SK-N-SH (cell line): Measurements from ENCODE around the gene PRG3. TPM values are rescaled to one million over a fixed set of nuclear protein-coding genes. Genes with fewer than 3 reads are reported as not detected.

ENCODE experiments used
- CTCF ChIA-PET: fragments of 300-600, 350-600 bp; formaldehyde crosslinking; extraction: SDS; loops from one replicate; lab custom pipeline; 2021; lab: Yijun Ruan, JAX
- POLR2A ChIA-PET: fragments of 350-600 bp; sonication (Branson Sonifier 250); formaldehyde crosslinking; extraction: SDS; loops from one replicate; lab custom pipeline; 2020; ENCODE audit warnings: antibody characterized with exemption, inconsistent platforms; lab: Yijun Ruan, JAX
- DNase-seq: peaks from one replicate; pipeline ENCODE4 v3.0.0; 2012
- H2AFZ ChIP-seq: fragments of 200-600 bp; sonication (generic); 2 replicates; pipeline ENCODE4 v1.8.1; 2016; ENCODE audit warnings: antibody characterized with exemption, mild to moderate bottlenecking, low read depth
- H3F3A ChIP-seq: fragments of 200-600 bp; sonication (generic); replicated peaks from 2 replicates; pipeline ENCODE3; 2016; ENCODE audit warnings: antibody characterized with exemption, mild to moderate bottlenecking; ENCODE audit not compliant: insufficient read depth
- H3K27ac ChIP-seq, 2 experiments: fragments of 200-500 bp in 1 of 2; fragments of 200-600 bp in 1 of 2; sonication (Bioruptor generic) in 1 of 2; sonication (generic), shearing (Covaris generic) in 1 of 2; 2 replicates each; pipeline versions ENCODE4 v1.5.1 to v1.6.1; 2014 to 2016; ENCODE audit warnings: low read depth in 2 of 2, inconsistent platforms in 1 of 2, low read length in 1 of 2, mild to moderate bottlenecking in 1 of 2, mixed read lengths in 1 of 2
- H3K27me3 ChIP-seq: fragments of 200-600 bp; sonication (generic), shearing (Covaris generic); 2 replicates; pipeline ENCODE4 v1.6.1; 2016; ENCODE audit warnings: mixed run types; ENCODE audit not compliant: insufficient read depth
- H3K36me3 ChIP-seq, 2 experiments: fragments of 200-500 bp in 1 of 2; fragments of 200-600 bp in 1 of 2; sonication (Bioruptor generic) in 1 of 2; sonication (generic) in 1 of 2; replicated peaks in 1 of 2; 2 replicates each; pipeline versions ENCODE3 to v1.5.1; 2014 to 2016; ENCODE audit warnings: low read length in 1 of 2, mild to moderate bottlenecking in 1 of 2; ENCODE audit not compliant: insufficient read depth in 2 of 2, control insufficient read depth in 1 of 2
- H3K4me1 ChIP-seq, 2 experiments: fragments of 200-500 bp in 1 of 2; fragments of 200-600 bp in 1 of 2; sonication (Bioruptor generic) in 1 of 2; sonication (generic), shearing (Covaris generic) in 1 of 2; 2 replicates each; pipeline versions ENCODE4 v1.5.1 to v1.6.1; 2014 to 2016; ENCODE audit warnings: low read depth in 1 of 2, low read length in 1 of 2, mixed run types in 1 of 2; ENCODE audit not compliant: insufficient read depth in 2 of 2, control insufficient read depth in 1 of 2
- H3K4me2 ChIP-seq: fragments of 200-600 bp; sonication (generic), shearing (Covaris generic); 2 replicates; pipeline ENCODE4 v1.6.1; 2017; ENCODE audit warnings: mixed run types
- H3K4me3 ChIP-seq, 2 experiments: fragments of 200-500 bp in 1 of 2; fragments of 200-600 bp in 1 of 2; sonication (Bioruptor generic) in 1 of 2; sonication (generic), shearing (Covaris generic) in 1 of 2; 2 replicates each; pipeline versions ENCODE4 v1.5.1 to v1.8.1; 2014 to 2016; ENCODE audit warnings: low read depth in 2 of 2, inconsistent platforms in 1 of 2, low read length in 1 of 2, mild to moderate bottlenecking in 1 of 2, mixed read lengths in 1 of 2, moderate library complexity in 1 of 2
- H3K79me2 ChIP-seq: fragments of 200-600 bp; sonication (generic); 2 replicates; pipeline ENCODE4 v1.8.1; 2017; ENCODE audit warnings: mild to moderate bottlenecking; ENCODE audit not compliant: insufficient read depth
- H3K9ac ChIP-seq: fragments of 200-600 bp; sonication (generic); 2 replicates; pipeline ENCODE4 v1.6.1; 2017; ENCODE audit warnings: mixed run types
- H3K9me2 ChIP-seq: fragments of 200-600 bp; sonication (generic); 2 replicates; pipeline ENCODE4 v1.6.1; 2017; ENCODE audit warnings: mixed run types
- H3K9me3 ChIP-seq: fragments of 200-600 bp; sonication (generic); 2 replicates; pipeline ENCODE4 v1.6.1; 2017; ENCODE audit warnings: mixed run types, mild to moderate bottlenecking, moderate library complexity
- H4K20me1 ChIP-seq: fragments of 200-600 bp; sonication (generic); 2 replicates; pipeline ENCODE4 v1.6.1; 2017; ENCODE audit warnings: mild to moderate bottlenecking, mixed run types; ENCODE audit not compliant: insufficient read depth
- ELF1 ChIP-seq: IDR thresholded peaks from 2 replicates; pipeline ENCODE4 v1.4.0; 2012
- NFIC ChIP-seq: IDR thresholded peaks from 2 replicates; pipeline ENCODE4 v1.4.0; 2012; ENCODE audit warnings: borderline replicate concordance
- SIN3A ChIP-seq: IDR thresholded peaks from 2 replicates; pipeline ENCODE4 v1.6.1; 2012; ENCODE audit warnings: low read depth, mild to moderate bottlenecking, low read length, moderate library complexity, borderline replicate concordance
- SMC3 ChIP-seq: IDR thresholded peaks from 2 replicates; pipeline ENCODE4 v1.6.1; 2012; ENCODE audit warnings: low read depth, low read length, improper control_type of control experiment
- WGBS: methylation state at CpG from one replicate; pipeline ENCODE4 v1.1.6; 2017; ENCODE audit warnings: low lambda C conversion rate; 5-methylcytosine and 5-hydroxymethylcytosine counted together
- polyA plus RNA-seq, 3 experiments: library from polyadenylated mRNA; depleted of rRNA; stranded (reverse); fragments of >200 nt; gene quantifications; 2 replicates each; pipeline ENCODE4 v1.2.3, GENCODE V29; 2012

PRG3 gene
- polyA plus RNA-seq, 1 of the 3 experiments (the other 2 are of a cell fraction), result not detected

GRCh38 chr11:57331720-57332119 lies 49.2 kb downstream of the PRG3 start (continued):
- TF ChIP-seq SIN3A, result no peak

- Histone ChIP-seq H3K27ac (no peak overlapping the region), H3K79me2 (peaks cover 35% of the 10 kb centered on the region), H3K9me2 (no peaks in the 10 kb centered on the region), H3K4me2 (no peak overlapping the region)
- CTCF ChIA-PET, result interaction anchor here (0.9 to 1.6 kb wide), 2 partner anchors 154 to 163 kb away, joined by 3 to 7 read pairs; no protein-coding TSS in a partner anchor
- TF ChIP-seq ELF1, result no peak
- TF ChIP-seq SMC3, result no peak
- TF ChIP-seq, all 33 proteins: peak for 0
- Histone ChIP-seq H2AFZ (no peak overlapping the region), H3K4me3 (no peak overlapping the region), H3K36me3 (peaks cover 55 to 75% of the 10 kb centered on the region in 2 experiments), H3K27me3 (no peaks in the 10 kb centered on the region), H3F3A (peaks cover 16% of the 10 kb centered on the region), H3K4me1 (peaks cover 22 to 27% of the 10 kb centered on the region in 2 experiments; a peak in 3 of 4 replicates), H3K9ac (no peak overlapping the region), H4K20me1 (no peaks in the 10 kb centered on the region), H3K9me3 (no peaks in the 10 kb centered on the region)
- no peak for DNase-seq
- POLR2A ChIA-PET, result no interaction called here
- 92% methylated on average over 9 of the region's 9 CpGs for WGBS
Observed at GRCh38 chr11:57330029-57330428, 50.9 kb downstream of the PRG3 start.

GRCh38 chr11:57327721-57328120 lies 53.2 kb downstream of the PRG3 start:
- DNase-seq, result no peak
- H3K36me3 ChIP-seq, result peaks cover 46 to 68% of the 10 kb centered on the region in 2 experiments
- peaks cover 27% of the 10 kb centered on the region for H3K79me2 ChIP-seq

More at GRCh38 chr11:57327721-57328120, 53.2 kb downstream of the PRG3 start:
- Histone ChIP-seq H3K4me1 (peaks cover 21 to 29% of the 10 kb centered on the region in 2 experiments; a peak in 3 of 4 replicates), H3K27me3 (no peaks in the 10 kb centered on the region), H3K4me2 (no peak overlapping the region), H2AFZ (no peak overlapping the region), H3K9me3 (no peaks in the 10 kb centered on the region), H3K4me3 (no peak overlapping the region), H3K9ac (no peak overlapping the region), H3K27ac (no peak overlapping the region; a peak in 1 of 4 replicates), H3F3A (peaks cover 23% of the 10 kb centered on the region), H3K9me2 (no peaks in the 10 kb centered on the region), H4K20me1 (no peaks in the 10 kb centered on the region)
- ChIA-PET CTCF (interaction anchor here (0.7 to 1.4 kb wide), 2 partner anchors 20 to 130 kb away, joined by 3 read pairs; no protein-coding TSS in a partner anchor), POLR2A (no interaction called here)
- no peak for TF ChIP-seq NFIC
- 96% methylated on average over 5 of the region's 5 CpGs for WGBS

Other genes starting within 250 kb of the PRG3 start
- gene LRRC55, start 199.2 kb downstream of the PRG3 start, polyA plus RNA-seq (2012; rRNA removed), result not detected in 2 replicates
- 0.03 and 0.15 TPM in 2 replicates for gene APLNR, start 143.9 kb downstream of the PRG3 start, polyA plus RNA-seq (2012; rRNA removed)
- gene TNKS1BP1, start 56.2 kb downstream of the PRG3 start, polyA plus RNA-seq (2012; rRNA removed), result 29.6 and 43.3 TPM in 2 replicates
- gene SSRP1, start 45.3 kb downstream of the PRG3 start, polyA plus RNA-seq (2012; rRNA removed), result 122 and 137 TPM in 2 replicates
- gene P2RX3, start 42.8 kb downstream of the PRG3 start, polyA plus RNA-seq (2012; rRNA removed), result not detected in 2 replicates
- not detected in 2 replicates for gene PRG2, start 9.5 kb upstream of the PRG3 start, polyA plus RNA-seq (2012; rRNA removed)
- gene SLC43A3, start 46.0 kb upstream of the PRG3 start, polyA plus RNA-seq (2012; rRNA removed), result 4.1 and 4.7 TPM in 2 replicates
- 0.08 and 0.30 TPM in 2 replicates for gene RTN4RL2, start 79.4 kb upstream of the PRG3 start, polyA plus RNA-seq (2012; rRNA removed)
- 3.7 and 4.4 TPM in 2 replicates for gene SLC43A1, start 134.6 kb upstream of the PRG3 start, polyA plus RNA-seq (2012; rRNA removed)
- gene TIMM10, start 149.6 kb upstream of the PRG3 start, polyA plus RNA-seq (2012; rRNA removed), result 179 and 189 TPM in 2 replicates
- not detected in 2 replicates for gene SMTNL1, start 156.4 kb upstream of the PRG3 start, polyA plus RNA-seq (2012; rRNA removed)
- 65.9 and 77.0 TPM in 2 replicates for gene UBE2L6, start 186.5 kb upstream of the PRG3 start, polyA plus RNA-seq (2012; rRNA removed)
- 1.9 and 4.5 TPM in 2 replicates for gene SERPING1, start 216.5 kb upstream of the PRG3 start, polyA plus RNA-seq (2012; rRNA removed)